Putamen (tissue), 1 donor: ENCODE results near the gene DPP4.
A peak's percentile ranks its signal among the peaks of the same experiment; 100 is the strongest.

ENCODE experiments used
- DNase-seq: peaks from one replicate; pipeline ENCODE4 v3.0.0-alpha.2; 2016; ENCODE audit warnings: low spot score

The DPP4 gene

GRCh38 chr2:162017233-162017632, 56.8 kb downstream of the DPP4 start:
- no peak for DNase-seq

DNA sequence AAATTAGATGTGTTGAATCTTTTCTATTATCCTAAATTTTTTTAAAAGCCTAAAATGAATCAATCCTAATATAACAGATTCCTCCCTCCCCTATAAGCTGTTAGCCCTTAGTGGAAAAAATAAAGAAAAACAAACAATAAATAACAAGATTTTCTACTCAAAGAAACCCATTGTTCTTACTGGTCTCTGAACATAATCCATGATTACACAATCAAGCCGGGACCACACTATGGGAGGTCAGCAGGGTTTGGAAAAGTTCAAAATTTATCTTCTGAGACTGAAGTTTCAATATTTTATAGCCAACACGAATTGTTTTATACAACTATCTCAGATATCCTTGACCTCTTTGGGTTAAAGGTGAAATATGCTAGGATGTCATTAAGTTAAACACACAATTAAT, 57.9 kb downstream of the DPP4 start:
- no peak for DNase-seq

GRCh38 chr2:162014751-162015150, 59.3 kb downstream of the DPP4 start:
- DNase-seq = no peak

DNA sequence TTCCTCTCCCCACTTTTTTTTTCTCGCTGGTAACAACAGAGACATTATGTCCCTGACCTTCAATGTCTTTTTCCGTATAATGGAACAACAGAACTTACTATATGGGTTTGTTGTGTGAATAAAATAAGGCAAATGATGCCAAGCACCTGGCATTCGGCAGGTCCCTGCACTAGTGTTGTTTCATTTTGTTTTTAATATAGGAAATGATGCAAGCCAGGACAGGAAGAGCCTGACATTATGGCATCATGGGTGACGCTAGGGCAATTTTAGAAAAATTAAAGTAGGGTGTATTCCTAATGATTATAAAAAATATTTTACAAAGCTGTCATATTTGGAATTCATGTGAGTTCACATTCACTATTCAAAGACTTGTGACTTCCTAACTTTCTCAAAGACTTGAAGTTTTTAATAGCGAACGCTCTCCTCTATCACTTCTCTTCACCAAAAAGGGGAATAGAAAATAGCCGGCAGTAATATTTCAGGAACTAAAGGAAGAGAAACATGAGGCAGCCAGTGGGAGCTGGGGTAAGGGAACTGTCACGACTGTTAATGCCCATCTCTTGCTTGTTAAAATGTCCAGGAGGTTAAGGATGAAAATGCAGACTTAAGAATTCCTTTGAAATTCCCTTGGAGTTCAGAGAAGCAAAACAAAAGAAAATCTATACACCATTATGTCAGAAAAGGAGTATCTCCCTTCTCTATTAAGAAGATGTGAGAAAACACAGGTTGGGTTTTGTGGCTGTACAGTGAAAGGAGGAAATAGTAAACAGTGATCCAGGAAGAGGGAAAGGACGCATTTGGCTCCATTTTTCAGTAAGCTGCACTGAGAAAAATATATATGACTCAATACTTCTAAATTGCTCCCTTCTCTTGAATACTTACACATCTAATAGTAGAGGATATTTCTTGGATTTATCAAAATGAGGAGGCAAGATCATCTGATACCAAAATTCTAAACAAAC, 60.2 kb downstream of the DPP4 start:
- peak; percentile 26 for DNase-seq

DNA sequence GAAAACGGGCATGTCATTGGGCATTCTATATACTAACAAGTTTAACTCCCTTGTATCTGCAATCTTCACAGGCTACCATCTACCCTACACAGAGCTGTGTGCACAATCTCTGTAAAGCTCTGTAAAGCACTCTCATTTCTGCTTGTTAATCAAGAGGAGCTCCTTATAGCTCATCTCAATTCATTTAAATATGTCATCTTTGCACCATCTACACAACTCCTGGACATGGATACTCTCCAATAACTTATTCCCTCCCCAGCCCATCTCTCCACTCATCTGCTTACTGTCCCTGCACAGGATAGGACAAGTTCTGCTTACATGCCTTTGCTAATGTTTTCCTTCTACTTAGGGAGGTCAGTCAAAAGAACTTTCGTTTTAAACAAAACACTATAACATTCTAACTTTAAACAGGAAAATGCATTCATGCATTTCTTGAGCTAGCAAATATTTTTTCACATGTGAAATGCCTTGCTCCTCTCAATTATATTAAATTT, 61.4 kb downstream of the DPP4 start:
- no peak for DNase-seq

GRCh38 chr2:162011706-162012564, 62.1 kb downstream of the DPP4 start:
- DNase-seq = no peak

GRCh38 chr2:162009543-162009942, 64.5 kb downstream of the DPP4 start:
- DNase-seq = no peak

GRCh38 chr2:162007447-162008040, 66.5 kb downstream of the DPP4 start:
- DNase-seq = no peak

- no peak for DNase-seq
These were observed 67.7 kb downstream of the DPP4 start for GRCh38 chr2:162006337-162006736.

GRCh38 chr2:162004031-162004430, 70.0 kb downstream of the DPP4 start:
- DNase-seq = no peak

DNA sequence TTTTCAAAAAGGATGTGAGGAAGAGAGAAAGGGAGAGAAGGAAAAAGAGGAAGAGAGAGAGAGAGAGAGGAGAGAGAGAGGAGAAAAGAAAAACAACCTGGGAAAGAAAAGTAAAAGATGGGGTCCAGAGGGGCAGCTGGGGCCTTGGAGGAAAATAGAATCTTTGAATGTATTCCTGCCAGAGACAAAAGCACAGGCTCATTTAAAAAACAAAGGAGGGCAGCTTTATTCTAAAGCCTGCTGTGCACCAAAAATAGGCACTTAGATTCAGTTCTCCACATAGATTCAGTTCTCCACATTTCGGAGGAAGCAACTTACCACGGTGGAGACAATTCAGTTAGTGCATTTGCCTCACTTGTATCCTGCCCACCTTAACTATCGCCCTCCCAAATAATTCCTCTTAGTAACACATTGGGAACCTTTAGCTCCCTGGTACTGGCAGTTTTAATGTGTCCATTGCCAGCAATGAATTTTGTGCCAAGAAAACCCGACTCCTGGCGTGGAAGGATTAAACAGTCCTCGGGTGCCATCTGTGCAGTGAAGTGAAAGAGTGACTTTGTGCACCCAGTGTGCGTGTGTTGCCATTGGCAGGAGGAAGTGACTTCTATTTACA, 71.3 kb downstream of the DPP4 start:
- DNase-seq = peak; percentile 29

DNA sequence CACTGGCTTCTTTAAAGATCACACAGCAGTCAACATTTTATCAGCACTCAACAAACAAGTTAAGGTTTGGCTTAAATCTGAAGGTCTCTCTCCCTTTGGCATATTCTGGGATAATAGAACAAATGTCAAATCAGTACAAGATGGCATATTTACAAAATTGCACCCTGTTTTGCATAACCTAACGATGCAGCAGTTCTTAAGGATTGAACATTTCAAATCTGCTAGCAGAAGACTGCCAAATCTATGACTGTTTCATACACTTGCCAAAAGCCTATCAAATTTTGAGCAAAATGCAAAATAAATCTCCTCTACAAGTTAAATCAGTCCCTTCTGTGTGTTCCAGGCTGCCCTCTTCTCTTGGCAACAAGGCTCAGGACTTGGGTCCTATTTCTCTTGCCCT, 73.6 kb downstream of the DPP4 start:
- DNase-seq = no peak

DNA sequence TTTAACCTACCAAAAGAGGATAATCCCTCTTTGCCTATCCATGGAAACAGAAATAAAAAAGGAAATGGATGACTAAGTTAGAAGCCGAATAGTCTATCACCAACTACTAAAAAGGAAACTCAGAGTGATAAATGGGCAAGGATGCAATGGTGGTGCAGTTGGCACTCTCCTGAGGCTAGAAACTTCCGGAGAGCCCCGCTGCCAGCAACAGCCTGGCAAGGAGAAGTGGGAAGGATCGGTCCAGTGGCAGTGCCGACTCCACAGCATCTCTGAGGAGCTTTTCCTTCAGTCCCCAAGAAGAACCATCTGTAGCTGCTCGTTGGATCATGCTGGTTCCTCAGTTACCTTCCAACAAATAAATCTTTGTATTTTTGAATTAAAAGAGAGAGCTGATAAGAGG, 74.7 kb downstream of the DPP4 start:
- no peak for DNase-seq

GRCh38 chr2:161998857-161999256, 75.2 kb downstream of the DPP4 start:
- no peak for DNase-seq

DNA sequence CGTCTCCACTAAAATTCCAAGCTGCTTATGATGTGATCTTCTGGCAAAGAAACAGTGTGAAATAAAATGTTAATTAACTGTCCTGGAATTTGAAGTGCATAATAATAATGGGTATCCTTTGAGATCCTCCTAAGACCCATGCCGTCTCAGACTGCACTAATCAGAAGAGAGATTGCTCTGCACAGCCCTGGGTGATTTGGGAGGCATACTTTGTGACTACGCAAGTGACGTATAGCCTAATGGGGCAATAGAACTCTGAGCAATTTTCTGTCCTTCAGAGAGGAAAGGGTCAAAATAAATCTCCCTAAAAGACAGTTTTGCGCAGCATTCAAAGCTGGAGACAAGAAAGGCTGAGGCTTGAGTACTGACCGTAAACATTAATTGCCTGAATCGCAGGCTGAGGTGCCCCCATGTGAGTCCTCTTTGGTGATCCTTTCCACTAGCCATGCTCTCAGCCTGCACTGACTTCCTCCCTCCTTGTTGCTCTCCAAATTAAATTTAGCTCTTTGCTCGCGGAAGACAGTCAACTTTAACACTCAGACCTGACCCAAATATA, 76.0 kb downstream of the DPP4 start:
- DNase-seq = no peak

DNA sequence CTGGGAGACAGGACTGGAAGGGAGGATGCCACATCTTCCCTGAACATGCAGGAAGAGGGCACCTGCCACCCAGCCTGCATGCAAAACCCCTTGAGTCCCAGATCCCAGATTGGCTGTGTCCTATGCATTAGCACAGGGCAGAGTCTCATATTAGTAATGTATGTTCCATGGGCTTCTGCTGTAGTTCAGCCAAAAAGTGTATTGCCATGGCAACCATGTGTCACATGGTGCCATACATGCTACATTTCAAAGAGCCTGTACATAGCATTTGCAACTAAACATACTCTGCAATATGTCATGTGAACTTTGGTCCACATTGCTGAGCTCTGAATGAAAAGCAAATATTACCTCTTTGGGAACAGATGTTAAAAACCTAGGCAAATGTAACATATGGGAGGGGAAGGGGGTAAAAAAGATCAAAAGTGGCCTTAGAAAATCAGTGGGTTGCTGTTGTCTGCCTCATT, 78.4 kb downstream of the DPP4 start:
- no peak for DNase-seq

DNA sequence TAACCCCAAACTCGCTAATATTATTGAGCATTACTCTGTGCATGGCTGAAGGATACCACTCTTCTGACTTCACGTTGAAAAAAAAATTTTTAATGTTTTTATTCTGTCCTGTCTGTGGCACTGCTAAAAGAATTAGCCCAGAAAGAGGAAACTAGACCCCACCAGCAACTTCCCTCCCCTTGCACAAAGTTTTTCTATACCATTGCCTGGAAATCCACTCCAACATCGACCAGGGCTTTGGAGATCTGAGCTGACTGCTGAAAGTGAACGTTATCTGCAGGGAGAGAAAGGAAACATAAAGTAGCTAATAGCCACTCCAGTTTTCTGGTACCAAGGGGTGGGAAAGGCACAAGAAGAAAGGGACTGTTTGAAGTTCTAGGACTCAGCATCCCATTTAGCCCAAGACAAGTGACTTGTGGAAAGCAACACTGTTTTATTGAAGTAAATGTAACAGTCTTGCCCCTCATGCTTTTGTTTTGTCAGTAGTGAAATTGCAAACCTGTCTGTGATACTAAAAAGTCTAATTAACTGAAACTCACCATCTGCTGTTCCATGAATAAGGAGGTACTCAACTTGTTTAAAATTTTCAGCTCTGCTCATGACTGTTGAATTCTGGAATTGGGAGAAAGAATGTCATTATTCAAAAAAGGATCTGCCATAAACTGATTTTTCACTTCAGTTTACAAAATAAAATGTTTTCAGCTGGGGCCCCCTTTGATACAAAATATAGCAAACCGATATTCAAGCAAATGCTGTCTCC, 79.1 kb downstream of the DPP4 start:
- DNase-seq = no peak

DNA sequence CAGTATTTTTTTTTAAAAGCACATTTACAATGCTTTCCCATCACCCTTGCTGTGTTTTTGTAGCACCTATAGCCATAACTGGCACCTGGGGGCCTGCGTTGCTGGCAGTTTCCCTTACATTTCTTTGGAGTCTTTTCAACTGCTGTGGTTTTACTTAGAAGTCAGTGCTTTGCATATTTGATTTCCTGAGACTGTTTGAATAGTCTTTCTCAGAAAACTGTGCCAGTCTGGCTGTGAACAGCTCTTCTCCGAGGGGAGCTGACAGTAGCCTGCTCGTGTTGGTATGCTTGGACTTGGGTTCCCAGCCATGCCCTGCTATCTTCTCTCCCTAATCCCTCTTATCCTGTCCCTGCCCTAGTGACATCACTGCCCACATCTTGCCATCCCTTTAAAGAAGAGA, 81.5 kb downstream of the DPP4 start:
- DNase-seq = no peak

DNA sequence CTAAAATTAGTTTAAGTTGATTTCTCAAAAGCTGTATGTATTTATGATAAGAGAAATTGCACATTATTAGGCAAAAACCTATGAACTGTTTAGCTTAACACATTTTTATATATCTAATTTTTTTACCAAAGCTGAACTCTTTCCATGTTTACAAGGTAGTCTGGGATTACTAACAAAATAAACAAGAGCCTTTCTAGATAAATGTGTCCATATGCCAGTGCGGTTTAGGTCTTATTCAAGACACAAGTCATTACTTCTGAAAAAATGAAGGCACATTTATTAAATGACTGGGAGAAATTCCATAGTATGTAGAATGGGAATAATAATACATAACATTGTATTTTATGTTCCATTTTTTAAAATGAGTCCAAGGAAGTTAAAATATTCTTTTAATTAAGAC, 82.0 kb downstream of the DPP4 start:
- DNase-seq = no peak

DNA sequence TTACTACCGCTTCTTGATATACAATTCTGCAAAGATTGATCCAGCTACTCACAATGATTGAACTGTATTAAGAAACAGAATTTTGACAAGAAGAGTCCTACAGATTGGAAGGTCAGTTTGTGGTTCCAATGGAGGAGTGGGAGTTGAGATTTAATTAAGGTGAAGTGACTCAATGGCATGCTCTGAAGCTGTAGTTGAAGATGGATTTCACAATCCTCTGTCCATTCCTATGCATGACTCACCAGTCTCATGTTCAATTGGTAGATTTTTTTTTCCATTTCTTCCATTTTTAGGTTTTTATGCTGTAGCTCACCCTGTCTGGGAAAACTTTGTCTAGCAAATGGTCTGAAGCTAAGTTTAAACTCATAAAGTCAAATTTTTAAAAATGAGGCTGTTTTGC, 83.3 kb downstream of the DPP4 start:
- no peak for DNase-seq

GRCh38 chr2:161990036-161990435, 84.0 kb downstream of the DPP4 start:
- no peak for DNase-seq
